ENCODE results near the gene RPS6KA3.
"Not testable (repeated sequence)": the region's sequence is repeated elsewhere in the genome, so short reads cannot be mapped to it uniquely, and the experiment has no call there.

The RPS6KA3 gene

DNA sequence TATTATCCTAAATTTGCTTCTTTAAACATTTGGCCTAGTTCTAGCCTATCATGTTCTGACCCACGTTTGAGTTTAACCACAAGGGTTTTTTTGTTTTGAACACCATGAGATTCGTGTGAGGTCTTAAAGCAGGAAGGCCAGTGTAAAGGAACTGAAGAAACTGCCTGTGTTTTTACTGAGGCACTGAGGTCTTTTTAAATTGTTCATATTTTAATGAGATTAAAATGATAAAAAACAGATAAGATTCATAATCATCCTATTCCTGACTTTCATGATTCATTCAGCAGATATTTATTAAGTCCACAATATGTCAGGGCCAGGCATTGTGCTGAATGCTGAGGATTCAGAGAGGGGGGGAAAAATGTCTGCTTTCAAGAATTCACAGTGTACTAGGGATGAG, 3.2 kb downstream of the RPS6KA3 start:
- no peak for FAIRE-seq

DNA sequence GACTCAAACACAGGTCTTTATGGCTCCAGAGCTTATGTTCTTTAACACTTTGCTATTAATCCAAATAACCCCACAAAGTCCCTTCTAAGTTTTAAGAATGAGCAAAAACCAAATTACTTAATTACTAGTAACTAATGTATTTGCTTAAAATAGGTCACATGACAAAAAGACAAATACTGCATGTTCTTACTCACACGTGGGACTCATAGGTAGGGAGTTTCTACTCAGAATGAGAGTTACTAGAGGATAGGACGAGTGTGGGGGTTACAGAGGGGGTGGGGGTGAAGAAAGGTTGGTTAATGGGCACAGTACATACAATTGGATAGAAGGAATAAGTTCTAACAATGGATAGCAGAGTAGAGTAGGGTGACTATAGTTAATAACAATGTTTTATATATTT, 5.8 kb downstream of the RPS6KA3 start:
- no peak for FAIRE-seq

- no peak for FAIRE-seq
Measured at GRCh38 chrX:20254712-20255299, 11.9 kb downstream of the RPS6KA3 start.

GRCh38 chrX:20253232-20253543, 13.5 kb downstream of the RPS6KA3 start:
- FAIRE-seq: no peak

DNA sequence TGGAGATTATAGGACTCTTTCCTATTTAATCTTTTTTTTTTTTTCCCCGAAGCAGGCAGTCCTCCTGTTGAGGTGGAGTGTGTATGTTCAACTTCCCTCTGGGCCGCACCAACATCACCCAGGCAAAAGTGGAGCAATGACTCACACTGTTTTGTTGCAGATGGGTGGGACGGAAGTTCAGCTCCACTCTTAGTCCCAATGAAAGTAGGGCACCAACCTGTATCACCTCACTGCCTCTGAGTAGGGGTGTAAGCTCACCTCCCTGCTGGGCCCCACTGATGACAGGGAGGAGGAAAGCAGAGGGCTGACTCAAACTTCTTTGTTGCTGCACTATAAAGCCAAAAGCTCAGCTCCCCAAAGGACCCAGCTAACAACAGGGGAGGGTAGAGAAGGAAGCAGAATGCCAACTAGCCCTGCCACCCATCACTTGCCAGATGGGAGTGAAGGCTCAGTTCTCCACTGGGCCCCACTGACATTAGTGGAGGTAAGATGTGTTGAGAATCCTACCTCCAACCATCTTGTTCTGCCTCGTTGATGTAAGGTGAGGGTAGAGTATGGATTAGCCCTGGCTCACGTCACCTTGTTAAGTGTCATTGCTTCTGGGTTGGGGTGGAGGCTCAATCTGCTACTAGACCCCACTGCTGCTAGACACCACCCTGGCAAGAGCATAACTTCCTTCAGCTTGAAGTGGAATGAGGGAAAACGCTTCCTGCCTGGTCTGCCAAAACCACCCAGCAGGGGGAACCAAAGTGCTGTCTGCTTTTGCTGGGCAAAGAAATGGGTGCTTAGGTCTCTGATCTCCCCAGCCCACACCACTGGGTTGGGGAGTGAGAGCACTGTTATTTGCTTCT, 14.1 kb downstream of the RPS6KA3 start:
- FAIRE-seq: no peak

- no peak for FAIRE-seq
Measured at GRCh38 chrX:20251691-20252090, 15.0 kb downstream of the RPS6KA3 start.

DNA sequence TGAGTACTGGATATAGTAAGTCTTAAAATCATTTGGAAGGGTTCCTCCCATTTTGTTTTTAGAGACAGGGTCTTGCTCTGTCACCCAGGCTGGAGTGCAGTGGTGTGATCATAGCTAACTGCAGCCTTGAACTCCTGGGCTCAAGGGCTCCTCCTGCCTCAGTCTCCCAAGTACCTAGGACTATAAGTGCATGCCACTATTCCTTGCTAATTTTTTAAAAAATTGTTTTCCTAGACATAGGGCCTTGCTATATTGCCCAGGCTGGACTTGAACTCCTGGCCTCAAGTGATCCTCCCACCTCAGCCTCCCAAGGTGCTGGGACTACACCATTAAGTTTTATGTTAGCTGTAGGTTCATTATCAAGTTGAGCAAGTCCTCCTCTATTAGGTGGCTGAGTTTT, 16.6 kb downstream of the RPS6KA3 start:
- FAIRE-seq: not testable (repeated sequence)

DNA sequence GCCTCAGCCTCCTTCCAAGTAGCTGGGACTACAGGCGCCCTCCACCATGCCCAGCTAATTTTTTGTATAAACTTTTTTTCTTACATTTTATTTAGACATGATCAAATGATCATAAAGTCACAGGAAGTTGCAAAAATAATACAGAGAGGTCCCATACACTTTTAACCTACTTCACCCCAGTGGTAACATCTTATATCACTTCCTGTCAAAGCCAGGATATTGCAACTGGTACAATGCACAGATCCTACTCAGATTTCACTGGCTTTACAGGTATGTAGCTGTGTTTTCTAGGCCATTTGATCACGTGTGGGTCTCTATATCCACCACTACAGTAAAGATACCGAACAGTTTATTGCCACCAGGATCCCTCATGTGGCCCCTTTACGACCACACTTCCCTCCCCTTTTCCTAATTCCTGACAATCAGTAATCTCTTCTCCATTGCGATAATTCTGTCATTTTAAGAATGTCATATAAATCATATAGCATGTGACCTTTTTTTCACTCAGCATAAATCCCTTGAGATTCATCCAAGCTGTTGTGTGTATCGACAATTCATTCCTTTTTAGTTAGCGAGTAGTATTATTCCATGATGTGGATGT, 18.0 kb downstream of the RPS6KA3 start:
- FAIRE-seq: no peak

- FAIRE-seq: no peak
Measured at GRCh38 chrX:20244931-20245330, 21.8 kb downstream of the RPS6KA3 start.

- FAIRE-seq: no peak
Measured at GRCh38 chrX:20240201-20240600, 26.5 kb downstream of the RPS6KA3 start.

GRCh38 chrX:20237864-20238263, 28.8 kb downstream of the RPS6KA3 start:
- no peak for FAIRE-seq

- FAIRE-seq: no peak
Measured at GRCh38 chrX:20235755-20236154, 31.0 kb downstream of the RPS6KA3 start.

GRCh38 chrX:20233336-20233735, 33.4 kb downstream of the RPS6KA3 start:
- no peak for FAIRE-seq

- FAIRE-seq: no peak
Measured at GRCh38 chrX:20231598-20231997, 35.1 kb downstream of the RPS6KA3 start.

DNA sequence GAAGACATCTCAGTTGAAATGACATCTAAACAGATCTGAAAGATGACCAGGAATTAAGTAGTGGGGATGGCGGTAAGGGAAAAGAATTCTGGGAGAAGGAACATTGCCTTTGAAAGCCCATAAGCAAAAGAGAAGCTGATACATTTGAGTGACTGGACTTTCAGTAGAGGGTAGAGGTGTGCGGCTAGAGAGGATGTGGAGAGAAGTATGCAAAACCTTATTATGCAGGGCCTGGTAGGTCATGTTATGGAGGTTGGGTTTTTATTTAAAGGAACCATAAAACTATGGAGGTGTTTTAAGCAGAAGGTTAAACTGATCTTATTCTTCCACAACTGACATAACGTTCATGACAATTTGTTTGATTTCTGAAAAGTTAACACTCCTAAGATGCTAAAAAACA, 36.3 kb downstream of the RPS6KA3 start:
- FAIRE-seq: no peak

DNA sequence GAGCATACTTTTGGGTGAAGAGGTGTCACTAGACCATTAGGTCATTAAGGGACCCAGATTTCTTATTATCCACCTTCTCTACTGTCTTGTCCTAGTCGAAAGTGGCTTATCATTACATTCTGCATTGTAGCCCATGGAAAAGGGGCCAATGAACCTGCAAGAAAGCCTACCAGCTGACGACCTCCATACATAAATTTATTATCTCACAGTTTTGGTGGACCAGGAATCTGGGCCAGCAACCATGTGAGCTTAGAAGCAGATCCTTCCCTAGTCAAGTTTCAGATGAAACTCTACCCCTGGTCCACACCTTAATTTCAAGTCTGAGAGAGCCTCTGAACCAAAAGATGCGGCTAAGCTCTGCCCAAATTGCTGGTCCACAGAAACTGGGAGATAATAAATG, 37.6 kb downstream of the RPS6KA3 start:
- no peak for FAIRE-seq

GRCh38 chrX:20228245-20228644, 38.5 kb downstream of the RPS6KA3 start:
- FAIRE-seq: no peak

GRCh38 chrX:20227116-20227515, 39.6 kb downstream of the RPS6KA3 start:
- FAIRE-seq: no peak

DNA sequence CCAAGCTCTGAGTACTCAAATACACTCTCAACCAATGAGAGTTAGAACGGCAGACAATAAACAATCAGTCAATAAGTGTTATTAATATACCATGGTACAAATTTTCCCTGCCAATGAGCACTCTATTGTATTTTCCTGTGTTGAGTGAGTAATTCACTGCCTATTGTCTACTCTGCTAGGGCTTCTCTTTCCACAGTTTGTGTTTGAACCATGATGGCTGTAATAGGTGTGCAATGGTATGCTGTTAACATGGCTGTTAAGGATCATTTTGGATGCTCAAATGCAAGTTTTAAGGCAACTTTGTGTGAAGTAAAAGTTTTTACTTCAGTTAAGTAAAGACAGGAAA, 41.2 kb downstream of the RPS6KA3 start:
- FAIRE-seq: no peak

DNA sequence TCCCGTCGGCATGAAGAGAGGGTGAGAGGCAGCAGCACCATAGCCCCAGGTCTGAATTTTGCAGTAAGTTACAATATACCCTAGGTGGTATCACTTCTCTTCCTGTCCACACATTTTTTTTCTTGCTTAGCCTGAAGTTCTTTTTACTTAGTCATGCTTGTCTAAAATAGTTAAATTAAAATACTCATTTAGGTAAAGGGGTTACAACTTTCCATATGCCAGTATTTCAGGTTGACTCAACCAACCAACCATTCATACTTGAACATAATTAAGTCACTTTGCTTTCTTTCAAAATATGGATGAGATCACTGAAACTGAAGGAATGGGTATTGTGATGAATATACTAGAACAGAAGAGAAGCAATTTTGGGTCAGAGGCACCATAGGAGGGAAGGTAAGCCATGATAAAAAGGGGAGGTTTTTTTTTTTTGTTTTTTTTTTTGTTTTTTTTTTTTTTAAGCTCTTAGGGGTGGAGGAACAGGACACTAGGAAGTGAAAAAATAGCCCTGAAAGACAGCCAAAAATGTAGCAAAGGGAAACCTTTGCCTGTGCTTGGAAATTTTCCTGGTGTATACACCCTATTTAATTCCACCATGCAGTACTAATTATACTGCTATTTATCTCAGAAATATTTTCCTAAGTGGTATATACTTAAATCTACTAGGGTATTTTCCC, 41.8 kb downstream of the RPS6KA3 start:
- no peak for FAIRE-seq

- FAIRE-seq: no peak
Measured at GRCh38 chrX:20221902-20222301, 44.8 kb downstream of the RPS6KA3 start.

DNA sequence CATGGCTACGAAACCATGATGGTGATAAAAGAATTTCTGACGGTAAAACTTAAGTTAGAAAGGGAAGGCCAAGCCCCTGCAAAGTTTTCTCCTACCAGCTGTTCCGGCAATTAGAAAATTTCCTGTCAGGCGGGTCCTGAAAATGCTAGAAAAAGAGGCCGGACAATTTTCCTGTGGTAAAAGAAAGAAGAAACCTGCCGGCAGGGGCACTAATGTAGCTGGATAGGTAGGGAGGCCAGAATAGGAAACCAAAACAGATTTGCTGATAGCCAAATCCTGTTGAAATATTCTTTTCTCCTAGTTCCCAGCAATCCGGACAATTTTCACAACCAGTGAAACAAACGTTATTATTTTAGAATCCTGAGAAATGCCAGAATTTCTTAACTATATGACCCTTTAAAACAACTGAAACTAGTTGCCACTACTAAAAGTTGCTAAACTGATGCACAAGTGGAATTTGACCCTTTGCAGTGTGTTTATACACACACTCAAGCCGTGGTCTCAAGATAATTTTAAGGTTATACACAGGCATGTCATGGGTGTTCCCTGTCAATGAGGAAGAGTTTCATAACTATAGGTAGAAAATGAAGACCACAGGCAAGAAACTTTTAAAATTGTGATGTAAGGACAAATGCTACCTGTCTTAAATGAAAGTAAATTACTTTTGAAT, 47.7 kb downstream of the RPS6KA3 start:
- no peak for FAIRE-seq

- no peak for FAIRE-seq
Measured at GRCh38 chrX:20217906-20218305, 48.8 kb downstream of the RPS6KA3 start.
